Mucosa of gallbladder (tissue), 1 donor: ENCODE data around the gene GGT5. TPM values are rescaled to one million over a fixed set of nuclear protein-coding genes. Genes with fewer than 3 reads are reported as not detected.
"Not testable (repeated sequence)": the region's sequence is repeated elsewhere in the genome, so short reads cannot be mapped to it uniquely, and the experiment has no call there.

ENCODE experiments used
- DNase-seq: peaks from one replicate; pipeline ENCODE4 v3.0.0-alpha.2; 2020; ENCODE audit warnings: low spot score
- total RNA-seq: library from RNA; stranded (reverse); gene quantifications from one replicate; pipeline ENCODE4 v1.2.1, GENCODE V29; 2021
- donor health status: DM: no; HTN: no; CAD: no.

Gene GGT5
- total RNA-seq: 21.8 TPM

DNA sequence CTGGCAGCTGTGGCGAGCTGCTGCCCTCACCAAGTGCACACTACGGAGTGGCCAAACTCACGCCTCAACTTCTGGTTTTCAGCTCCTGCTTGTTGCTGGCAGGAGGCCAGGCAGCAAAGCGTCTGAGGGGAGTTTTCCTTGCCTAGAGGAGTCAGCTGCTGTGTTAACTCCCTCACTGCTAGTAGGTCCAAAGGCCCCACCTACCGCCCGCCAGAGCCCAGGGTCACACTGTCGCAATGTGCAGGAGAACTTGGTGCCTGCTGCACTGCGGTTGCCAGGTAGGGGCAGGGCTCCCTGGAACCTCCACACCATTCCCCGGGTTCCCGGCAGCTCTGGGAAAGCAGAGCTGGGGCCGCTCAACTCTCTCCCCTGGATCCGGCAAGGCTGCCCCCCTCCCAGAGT, at the start of gene GGT5:
Gene GGT5, minus strand, starts transcription at position 53 of the 402 bp plus-strand sequence. CDS start 357 bp downstream, outside the sequence.
- not testable (repeated sequence) for DNase-seq

DNA sequence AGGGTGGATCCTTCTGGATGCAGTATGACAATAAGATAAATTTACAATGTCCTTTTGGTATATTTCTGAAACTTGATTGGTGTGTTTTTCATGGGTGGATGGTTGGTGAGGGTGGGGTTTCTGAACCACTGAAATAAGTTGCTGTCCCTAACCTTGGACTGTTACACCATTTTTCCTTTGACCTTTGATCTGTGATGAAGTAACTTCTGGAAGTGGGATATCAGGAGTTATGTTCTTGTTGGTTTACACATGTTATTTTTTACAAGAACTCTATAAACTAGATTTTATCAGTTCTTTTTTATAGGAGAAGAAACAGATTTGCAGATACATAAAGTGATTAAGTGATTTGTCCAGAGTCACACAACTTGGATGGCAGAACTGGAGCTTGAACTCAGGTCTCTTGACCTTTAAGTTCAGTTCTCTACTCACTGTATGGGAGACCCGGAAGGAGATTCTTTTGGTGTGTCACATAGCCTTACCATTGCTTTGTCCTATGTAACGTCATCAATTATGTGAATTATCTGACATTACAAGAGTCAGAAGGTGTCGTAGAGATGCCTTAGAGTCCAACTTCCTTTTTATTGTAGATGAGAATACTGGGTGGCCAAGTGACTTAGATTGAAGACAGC, 47.4 kb upstream of the GGT5 start:
- not testable (repeated sequence) for DNase-seq

- DNase-seq: no peak
Measured at GRCh38 chr22:24291515-24292201, 46.8 kb upstream of the GGT5 start.

GRCh38 chr22:24290459-24290858, 45.6 kb upstream of the GGT5 start:
- no peak for DNase-seq

GRCh38 chr22:24289741-24290163, 44.9 kb upstream of the GGT5 start:
- DNase-seq: no peak

DNA sequence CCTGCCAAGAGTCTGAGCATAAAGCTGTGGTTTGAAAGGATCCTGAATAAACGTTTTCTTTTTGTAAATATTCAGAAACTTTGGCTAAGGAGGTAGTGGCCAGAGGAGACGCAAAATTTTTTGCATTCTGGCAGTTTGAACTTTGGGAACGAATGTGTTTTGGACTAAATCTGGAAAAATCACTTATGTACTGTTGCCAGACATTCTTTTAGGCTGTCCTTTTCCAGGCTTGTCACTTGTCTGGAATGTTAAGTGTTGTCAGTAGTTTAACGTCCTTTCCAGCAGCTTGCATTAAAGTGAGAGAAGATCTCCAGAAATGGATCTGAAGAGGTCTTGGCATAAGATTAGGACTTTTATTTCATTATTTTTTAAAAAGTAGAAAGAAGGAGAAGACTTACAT, 44.2 kb upstream of the GGT5 start:
- DNase-seq: no peak

- not testable (repeated sequence) for DNase-seq
Measured at GRCh38 chr22:24287801-24288200, 42.9 kb upstream of the GGT5 start.

DNA sequence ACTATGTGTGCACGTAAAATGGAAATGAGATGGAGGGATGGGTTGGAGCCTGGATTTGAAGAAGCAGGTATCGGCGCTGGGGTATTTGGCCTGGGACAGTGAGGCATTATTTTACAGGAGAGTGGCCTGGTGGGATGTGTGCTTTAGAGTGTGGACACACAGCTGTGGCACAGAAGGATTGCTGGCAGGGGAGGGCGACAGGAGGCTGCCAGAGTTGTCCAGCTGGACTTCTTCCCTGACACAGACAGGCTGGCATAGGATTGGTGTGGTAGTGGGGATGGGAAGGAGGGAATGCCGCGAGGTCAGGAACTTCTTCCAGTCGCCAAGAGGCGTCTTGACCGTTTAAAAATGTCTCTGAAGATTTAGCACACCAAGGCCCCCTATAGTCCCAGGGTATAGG, 42.3 kb upstream of the GGT5 start:
- DNase-seq: not testable (repeated sequence)

DNA sequence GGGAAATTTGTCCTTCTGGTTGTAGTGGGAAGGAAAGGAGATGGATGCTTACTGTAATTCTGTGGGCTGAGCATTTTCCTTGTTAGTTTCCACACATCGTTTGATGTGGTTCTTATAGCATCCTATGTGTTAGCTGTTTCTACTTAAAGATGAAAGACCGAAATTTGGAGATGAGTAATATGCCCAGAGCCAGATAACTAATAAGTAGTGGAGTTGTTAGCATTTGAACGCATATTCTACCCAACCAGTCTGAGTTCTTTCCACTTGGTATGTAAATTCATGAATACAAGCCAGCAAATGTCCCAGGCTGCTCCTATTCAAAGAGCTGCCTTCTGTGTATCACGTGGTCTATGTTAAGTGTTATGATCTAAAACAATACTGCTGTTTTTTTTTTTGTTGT, 40.4 kb upstream of the GGT5 start:
- no peak for DNase-seq

- DNase-seq: no peak
Measured at GRCh38 chr22:24284747-24285203, 39.9 kb upstream of the GGT5 start.

GRCh38 chr22:24282401-24282800, 37.5 kb upstream of the GGT5 start:
- no peak for DNase-seq

GRCh38 chr22:24280363-24280762, 35.5 kb upstream of the GGT5 start:
- not testable (repeated sequence) for DNase-seq

GRCh38 chr22:24274696-24275405, 30.0 kb upstream of the GGT5 start:
- not testable (repeated sequence) for DNase-seq

- DNase-seq: not testable (repeated sequence)
Measured at GRCh38 chr22:24273906-24274305, 29.0 kb upstream of the GGT5 start.

- not testable (repeated sequence) for DNase-seq
Measured at GRCh38 chr22:24273031-24273430, 28.1 kb upstream of the GGT5 start.

DNA sequence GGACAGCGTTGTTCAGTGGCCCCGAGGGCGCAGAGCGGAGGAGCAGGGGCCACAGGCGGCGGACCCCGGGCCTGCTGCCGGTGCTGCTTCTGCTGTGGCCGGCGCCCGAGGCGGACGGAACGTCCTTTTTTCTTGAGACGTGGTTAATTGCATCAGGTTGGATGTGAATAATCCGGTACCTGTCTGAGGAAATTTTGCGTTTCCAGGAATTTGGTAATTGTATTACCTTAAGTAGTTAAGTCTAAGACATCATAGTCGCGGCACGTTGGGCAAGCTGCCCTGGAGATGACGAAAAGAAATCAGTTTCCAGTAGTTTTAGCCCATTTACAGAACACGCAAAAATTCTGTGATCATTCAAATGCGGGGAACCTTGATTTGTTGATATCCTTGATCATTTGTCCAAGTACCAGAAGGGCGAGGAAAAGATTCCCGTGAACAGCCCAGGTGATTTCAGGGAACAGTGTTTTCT, 26.5 kb upstream of the GGT5 start:
- DNase-seq: no peak

- DNase-seq: peak; percentile 93
Measured at GRCh38 chr22:24270556-24271385, 25.9 kb upstream of the GGT5 start, which contains the start of gene SPECC1L. Gene SPECC1L, plus strand, starts transcription at chr22:24270831. Its CDS starts 31,401 bp downstream, at chr22:24302232.

GRCh38 chr22:24266495-24266894, 21.6 kb upstream of the GGT5 start:
- not testable (repeated sequence) for DNase-seq

DNA sequence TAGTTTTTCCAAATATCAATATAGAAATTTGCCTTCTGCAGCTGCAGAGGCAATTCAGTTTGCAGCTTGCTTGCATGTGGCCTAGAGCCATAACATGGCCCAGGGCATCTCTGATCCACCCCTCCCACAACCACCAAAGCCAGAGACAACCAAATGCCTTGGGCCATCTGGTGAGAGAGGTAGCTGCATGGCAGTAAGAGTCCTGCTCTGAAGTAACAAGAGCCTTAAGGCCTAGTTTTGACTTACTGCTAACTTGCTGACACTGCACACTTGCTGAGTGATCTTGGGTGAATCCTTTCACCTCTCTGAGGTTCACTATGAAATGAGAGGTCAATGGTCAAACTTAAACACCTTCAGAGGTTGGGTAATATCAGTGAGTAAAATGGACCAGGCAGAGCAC, 20.9 kb upstream of the GGT5 start:
- no peak for DNase-seq

- DNase-seq: not testable (repeated sequence)
Measured at GRCh38 chr22:24264329-24264896, 19.5 kb upstream of the GGT5 start.

DNA sequence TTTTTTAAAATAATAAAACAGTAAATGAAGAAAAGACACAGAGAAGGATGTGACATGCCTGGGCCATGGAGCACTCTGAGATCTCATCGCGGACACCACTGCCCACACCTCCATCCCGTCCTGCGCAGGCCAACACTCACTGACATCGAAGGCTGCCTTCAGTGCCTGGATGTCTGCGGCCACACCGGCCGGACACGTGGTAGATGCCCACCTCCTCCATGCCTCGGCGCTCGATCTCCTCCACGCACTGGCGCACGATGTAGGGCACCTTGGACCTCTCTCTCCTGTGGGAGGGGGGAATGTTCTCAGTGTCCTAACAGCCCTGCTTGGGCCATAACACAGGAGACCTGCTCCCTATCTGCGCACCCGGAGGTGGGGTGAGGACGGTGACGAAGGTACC, 18.6 kb upstream of the GGT5 start:
- not testable (repeated sequence) for DNase-seq
